Nephron (organoid): ENCODE measurements around the gene ATG13.

Experiments
- H3K27ac Mint-ChIP-seq, 3 experiments: 2 replicates each; pipeline ENCODE4 v1.8.0; 2020; ENCODE audit warnings: mixed read lengths in 3 of 3, mild to moderate bottlenecking in 2 of 3, moderate library complexity in 1 of 3
- H3K27me3 Mint-ChIP-seq: 2 replicates; pipeline ENCODE4 v1.8.0; 2021; ENCODE audit warnings: low read depth, mild to moderate bottlenecking, moderate library complexity, mixed read lengths
- H3K36me3 Mint-ChIP-seq: 2 replicates; pipeline ENCODE4 v1.8.0; 2020; ENCODE audit warnings: low read depth, mixed read lengths
- H3K4me1 Mint-ChIP-seq: 2 replicates; pipeline ENCODE4 v1.8.0; 2020; ENCODE audit warnings: mixed read lengths
- H3K4me3 Mint-ChIP-seq, 3 experiments: 2 replicates each; pipeline ENCODE4 v1.8.0; 2020; ENCODE audit warnings: mild to moderate bottlenecking in 3 of 3, mixed read lengths in 3 of 3, moderate library complexity in 2 of 3
- H3K9me3 Mint-ChIP-seq: 2 replicates; pipeline ENCODE4 v1.8.0; 2020; ENCODE audit warnings: mixed read lengths
- CTCF ChIP-seq, 3 experiments: fragments of 200-600 bp; sonication (generic); IDR thresholded peaks; one replicate each; pipeline ENCODE4 v1.5.0; 2021; ENCODE audit warnings: antibody characterized with exemption in 3 of 3; ENCODE audit not compliant: unreplicated experiment in 3 of 3

ATG13 gene

GRCh38 chr11:46594785-46595184 is 22.6 kb upstream of the ATG13 start:
- no peaks in the 10 kb centered on the region for H3K36me3 Mint-ChIP-seq
- no peaks in the 10 kb centered on the region for H3K9me3 Mint-ChIP-seq
- no peak overlapping the region for H3K27ac Mint-ChIP-seq
- H3K4me3 Mint-ChIP-seq: no peak overlapping the region
- no peaks in the 10 kb centered on the region for H3K27me3 Mint-ChIP-seq
- TF ChIP-seq CTCF (IDR thresholded peaks at IDR 0.05; ENCODE audit: unreplicated experiment in 3 of 3): no peak
- peaks cover 28% of the 10 kb centered on the region for H3K4me1 Mint-ChIP-seq

- H3K4me1 Mint-ChIP-seq: peaks cover 18% of the 10 kb centered on the region
- no peaks in the 10 kb centered on the region for H3K27me3 Mint-ChIP-seq
- no peaks in the 10 kb centered on the region for H3K36me3 Mint-ChIP-seq
- H3K27ac Mint-ChIP-seq: no peak overlapping the region
- H3K9me3 Mint-ChIP-seq: no peaks in the 10 kb centered on the region
- no peak overlapping the region for H3K4me3 Mint-ChIP-seq
- TF ChIP-seq CTCF (IDR thresholded peaks at IDR 0.05; ENCODE audit: unreplicated experiment in 3 of 3): no peak
Observed at GRCh38 chr11:46597155-46597554, 20.2 kb upstream of the ATG13 start.

- Mint-ChIP-seq H3K36me3 (no peaks in the 10 kb centered on the region), H3K4me1 (peaks cover 14% of the 10 kb centered on the region), H3K27me3 (no peaks in the 10 kb centered on the region), H3K27ac (peak overlapping the region in 1 of 3 experiments; percentile 49), H3K4me3 (peak overlapping the region in 1 of 3 experiments; percentile 61), H3K9me3 (no peaks in the 10 kb centered on the region)
- TF ChIP-seq CTCF (IDR thresholded peaks at IDR 0.05; ENCODE audit: unreplicated experiment in 3 of 3): no peak
Observed at GRCh38 chr11:46597609-46598219, 19.6 kb upstream of the ATG13 start.

DNA sequence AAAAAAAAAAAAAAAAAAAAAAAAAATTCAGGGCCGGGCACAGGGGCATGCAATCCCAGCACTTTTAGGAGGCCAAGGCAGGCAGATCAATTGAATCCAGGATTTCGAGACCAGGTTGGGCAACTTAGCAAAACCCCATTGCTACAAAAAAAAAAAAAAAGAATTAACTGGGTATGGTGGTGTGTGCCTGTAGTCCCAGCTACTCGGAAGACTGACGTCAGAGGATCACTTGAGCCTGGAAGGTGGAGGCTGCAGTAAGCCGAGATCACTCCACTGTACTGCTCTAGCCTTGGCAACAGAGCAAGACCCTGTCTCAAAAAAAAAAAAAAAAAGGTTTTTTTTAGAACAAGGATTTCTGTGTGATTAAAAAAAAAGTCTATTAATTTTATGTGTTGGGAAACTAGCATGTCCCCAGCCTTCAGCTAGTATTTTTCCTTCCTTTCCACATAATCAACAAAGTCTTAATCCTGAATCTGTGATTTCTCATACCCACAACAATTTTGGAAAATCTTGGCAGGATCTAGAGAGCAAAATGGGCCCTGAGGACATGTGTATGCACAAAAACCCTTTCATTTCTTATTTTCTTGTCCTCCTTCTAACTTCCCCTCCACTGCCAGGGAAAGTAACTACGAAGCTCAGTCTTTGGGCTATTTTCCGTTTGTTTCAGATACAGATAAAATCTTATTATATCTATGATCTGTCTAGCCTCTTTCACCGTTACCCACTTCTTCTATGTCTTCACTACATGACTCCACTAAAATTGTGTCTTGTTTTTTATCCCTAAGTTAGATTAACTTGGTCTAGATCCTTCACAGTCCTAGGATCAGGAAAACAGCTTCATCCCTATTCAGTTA is 17.8 kb upstream of the ATG13 start:
- Mint-ChIP-seq H3K36me3 (peaks cover 4% of the 10 kb centered on the region), H3K27me3 (no peaks in the 10 kb centered on the region), H3K4me1 (no peaks in the 10 kb centered on the region), H3K4me3 (no peak overlapping the region), H3K27ac (peak overlapping the region in 2 of 3 experiments; percentile 11 to 35), H3K9me3 (no peaks in the 10 kb centered on the region)
- no peak for TF ChIP-seq CTCF (IDR thresholded peaks at IDR 0.05; ENCODE audit: unreplicated experiment in 3 of 3)

DNA sequence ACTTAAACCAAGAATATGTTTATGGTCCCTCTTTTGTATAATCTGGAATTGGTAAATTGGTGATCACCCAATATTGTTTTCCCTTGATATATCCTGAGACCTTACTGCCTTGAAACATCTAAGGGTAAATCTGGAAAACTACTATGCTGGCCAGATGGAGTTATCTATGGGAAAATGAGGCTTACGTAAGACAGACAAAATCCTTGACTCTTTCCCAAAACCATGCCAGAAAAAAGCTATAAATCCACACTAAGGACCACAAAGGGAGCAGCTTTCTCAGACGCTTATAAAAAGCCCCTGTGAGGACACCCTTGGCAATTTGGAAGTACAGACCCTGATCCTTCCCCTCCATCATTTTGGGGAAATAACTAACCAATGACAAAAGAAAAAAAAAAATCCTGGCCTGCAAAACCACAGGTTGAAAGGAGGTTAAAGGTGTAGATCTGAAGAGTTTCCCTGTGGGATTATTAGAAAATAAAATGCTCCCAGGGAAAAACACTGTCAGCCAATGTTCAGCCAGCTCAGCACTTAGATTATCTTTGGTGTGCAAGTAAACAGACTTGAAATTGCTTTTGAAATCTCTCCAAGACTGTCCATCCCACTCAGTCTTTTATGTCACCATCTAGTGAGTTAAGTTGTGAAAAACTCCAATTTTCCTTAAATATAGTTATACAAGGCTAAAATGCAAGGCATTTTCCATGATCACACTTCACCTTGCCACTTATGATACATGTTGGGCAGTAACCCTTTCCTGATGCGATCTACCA is 17.0 kb upstream of the ATG13 start:
- TF ChIP-seq CTCF (IDR thresholded peaks at IDR 0.05; ENCODE audit: unreplicated experiment in 3 of 3): no peak
- no peaks in the 10 kb centered on the region for H3K9me3 Mint-ChIP-seq
- H3K36me3 Mint-ChIP-seq: peaks cover 4% of the 10 kb centered on the region
- H3K4me1 Mint-ChIP-seq: no peaks in the 10 kb centered on the region
- peak overlapping the region in 2 of 3 experiments; percentile 11 to 35 for H3K27ac Mint-ChIP-seq
- H3K27me3 Mint-ChIP-seq: no peaks in the 10 kb centered on the region
- no peak overlapping the region for H3K4me3 Mint-ChIP-seq
